GM21717 (cell line): ENCODE results near the gene MPL.
A peak's percentile ranks its signal among the peaks of the same experiment; 100 is the strongest.
"Not testable (repeated sequence)": the region's sequence is repeated elsewhere in the genome, so short reads cannot be mapped to it uniquely, and the experiment has no call there.

Experiments
- ATAC-seq: cut with Tn5 transposase; IDR thresholded peaks from one replicate; pipeline ENCODE4 v1.9.1; 2021; ENCODE audit warnings: mild to moderate bottlenecking, moderate library complexity; ENCODE audit not compliant: unreplicated experiment

The MPL gene

DNA sequence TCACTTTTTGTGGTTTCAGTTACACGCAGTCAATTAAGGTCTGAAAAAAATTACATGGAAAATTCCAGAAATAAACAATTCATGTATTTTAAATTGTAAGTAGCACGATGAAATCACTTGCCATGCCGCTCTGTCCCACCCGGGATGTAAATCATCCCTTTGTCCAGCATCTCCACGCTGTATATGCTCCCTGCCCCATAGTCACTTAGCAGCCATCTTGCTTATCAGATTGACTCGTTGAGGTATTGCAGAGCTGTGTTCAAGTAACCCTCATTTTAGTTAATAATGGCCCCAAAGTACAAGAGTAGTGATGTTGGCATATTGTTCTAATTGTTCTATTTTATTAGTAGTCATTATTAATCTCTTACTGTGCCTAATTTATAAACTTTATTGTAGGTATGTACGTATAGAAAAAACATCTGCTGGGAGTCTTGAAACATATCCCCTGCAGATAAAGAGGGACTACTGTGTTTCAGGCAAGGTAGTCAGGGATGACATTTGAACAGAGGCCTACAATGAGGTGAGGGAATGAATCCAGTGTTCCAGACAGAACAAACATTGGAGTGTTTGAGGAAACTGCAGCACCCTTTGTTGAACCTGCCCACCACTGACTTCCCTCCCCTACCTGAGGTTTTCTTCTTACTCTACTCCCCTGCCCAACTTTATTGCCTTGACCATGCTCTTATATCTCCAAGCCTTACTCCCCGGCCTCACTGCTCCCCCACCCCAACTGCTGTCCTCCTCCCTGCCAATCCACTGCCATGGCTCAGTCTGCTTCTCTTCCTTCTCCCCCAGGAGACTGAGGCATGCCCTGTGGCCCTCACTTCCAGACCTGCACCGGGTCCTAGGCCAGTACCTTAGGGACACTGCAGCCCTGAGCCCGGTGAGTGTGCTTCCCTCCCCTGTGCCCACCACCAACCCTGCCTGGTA lies 14.1 kb downstream of the MPL start:
- ATAC-seq, result no peak

DNA sequence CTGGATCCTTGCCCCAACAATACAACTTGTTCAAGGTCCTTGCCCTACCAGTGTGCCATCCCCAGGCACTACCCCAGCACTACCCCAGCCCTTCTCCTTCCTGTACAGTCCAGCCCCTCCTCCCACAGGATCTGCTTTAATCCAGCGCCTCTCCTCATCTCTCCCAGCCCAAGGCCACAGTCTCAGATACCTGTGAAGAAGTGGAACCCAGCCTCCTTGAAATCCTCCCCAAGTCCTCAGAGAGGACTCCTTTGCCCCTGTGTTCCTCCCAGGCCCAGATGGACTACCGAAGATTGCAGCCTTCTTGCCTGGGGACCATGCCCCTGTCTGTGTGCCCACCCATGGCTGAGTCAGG lies 14.7 kb downstream of the MPL start:
- ATAC-seq, result no peak

DNA sequence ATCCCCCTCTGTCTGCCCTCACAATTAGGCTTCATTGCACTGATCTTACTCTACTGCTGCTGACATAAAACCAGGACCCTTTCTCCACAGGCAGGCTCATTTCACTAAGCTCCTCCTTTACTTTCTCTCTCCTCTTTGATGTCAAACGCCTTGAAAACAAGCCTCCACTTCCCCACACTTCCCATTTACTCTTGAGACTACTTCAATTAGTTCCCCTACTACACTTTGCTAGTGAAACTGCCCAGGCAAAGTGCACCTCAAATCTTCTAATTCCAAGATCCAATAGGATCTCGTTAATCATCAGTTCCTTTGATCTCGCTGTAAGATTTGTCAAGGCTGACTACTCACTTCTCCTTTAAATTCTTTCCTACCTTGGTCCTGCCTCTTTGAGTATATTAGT lies 15.3 kb downstream of the MPL start:
- no peak for ATAC-seq

DNA sequence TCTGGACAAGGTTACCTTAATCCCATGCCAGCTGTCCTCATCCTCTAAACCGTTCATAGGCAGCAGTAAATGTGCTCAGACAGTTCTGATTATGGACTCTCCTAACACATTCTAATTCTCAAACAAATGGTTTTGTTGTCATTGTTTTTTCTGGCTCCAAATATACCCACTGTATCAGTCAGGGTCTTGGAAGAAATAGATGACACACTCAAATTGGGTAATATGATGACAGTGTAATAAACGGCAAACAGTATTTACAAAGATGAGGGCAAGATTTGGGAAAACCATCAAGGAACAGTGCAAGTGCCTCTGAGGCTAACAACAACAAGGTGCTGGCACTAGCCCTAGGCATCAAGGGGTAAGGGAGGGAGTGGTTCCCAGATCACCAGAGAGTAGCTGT lies 16.9 kb downstream of the MPL start:
- no peak for ATAC-seq

DNA sequence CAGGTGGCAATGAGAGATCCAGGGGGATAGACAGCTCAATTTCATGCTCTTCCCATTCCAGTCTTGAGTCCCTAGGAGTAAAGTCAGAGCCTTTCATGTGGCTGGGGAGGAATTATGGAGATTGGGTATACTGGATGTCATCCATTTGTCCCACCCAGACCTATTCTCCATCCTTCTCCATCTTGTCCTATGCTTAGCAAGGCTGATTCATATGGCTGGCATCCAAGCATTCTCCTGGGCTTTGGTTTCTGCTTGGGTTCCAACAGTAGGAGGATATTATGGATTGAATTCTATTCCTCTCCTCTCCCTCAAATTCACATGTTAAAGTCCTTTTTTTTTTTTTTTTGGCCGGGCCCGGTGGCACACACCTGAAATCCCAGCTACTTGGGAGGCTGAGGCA lies 17.3 kb downstream of the MPL start:
- ATAC-seq, result no peak

DNA sequence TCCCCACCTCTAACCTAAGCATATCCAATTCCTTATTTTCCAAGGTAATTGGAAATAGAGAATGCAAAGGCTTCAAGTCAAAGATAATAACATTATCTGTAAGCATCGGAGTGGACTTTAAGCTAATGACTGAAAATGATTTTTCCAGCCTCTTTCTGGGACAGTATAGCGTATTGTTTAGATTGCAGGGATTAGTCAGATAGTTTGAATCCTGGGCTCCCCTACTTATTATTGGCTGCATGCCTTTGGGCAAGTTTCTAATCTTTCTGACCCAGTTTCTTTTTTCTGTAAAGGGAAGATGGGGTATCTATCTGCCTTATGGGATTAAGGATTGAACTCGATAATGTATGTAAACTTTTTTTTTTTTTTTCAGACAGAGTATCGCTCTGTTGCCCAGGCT lies 19.6 kb downstream of the MPL start:
- no peak for ATAC-seq

DNA sequence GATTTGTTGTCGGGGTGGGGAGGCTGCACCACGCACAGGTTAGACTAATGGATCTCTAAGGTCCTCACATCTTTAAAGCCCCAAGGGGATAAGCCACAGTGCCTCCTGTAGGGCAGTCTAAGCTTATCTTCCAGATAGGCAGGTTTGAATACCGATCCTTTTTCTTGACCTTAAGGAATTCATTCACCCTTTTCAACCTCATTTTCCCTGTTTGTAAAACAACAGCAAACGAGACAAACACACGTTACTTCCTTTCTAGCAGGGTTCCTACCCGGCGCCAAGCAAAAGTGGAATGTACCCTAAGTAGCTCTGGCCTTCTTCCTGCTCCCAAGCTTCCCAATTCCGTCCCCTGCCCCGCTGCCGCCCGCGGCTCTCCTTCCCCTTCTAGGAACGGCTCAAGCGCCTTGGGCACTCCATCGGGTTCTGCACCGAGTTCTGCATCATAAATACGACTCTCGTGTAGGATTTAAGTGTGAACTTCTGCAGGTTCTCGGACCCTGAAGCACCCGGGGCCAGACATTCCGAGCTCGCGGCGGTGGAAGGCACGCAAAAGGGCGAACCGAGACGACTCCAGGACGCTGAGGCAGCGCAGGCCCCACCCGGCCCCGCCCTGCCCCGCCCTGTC lies 20.6 kb downstream of the MPL start:
- no peak for ATAC-seq

DNA sequence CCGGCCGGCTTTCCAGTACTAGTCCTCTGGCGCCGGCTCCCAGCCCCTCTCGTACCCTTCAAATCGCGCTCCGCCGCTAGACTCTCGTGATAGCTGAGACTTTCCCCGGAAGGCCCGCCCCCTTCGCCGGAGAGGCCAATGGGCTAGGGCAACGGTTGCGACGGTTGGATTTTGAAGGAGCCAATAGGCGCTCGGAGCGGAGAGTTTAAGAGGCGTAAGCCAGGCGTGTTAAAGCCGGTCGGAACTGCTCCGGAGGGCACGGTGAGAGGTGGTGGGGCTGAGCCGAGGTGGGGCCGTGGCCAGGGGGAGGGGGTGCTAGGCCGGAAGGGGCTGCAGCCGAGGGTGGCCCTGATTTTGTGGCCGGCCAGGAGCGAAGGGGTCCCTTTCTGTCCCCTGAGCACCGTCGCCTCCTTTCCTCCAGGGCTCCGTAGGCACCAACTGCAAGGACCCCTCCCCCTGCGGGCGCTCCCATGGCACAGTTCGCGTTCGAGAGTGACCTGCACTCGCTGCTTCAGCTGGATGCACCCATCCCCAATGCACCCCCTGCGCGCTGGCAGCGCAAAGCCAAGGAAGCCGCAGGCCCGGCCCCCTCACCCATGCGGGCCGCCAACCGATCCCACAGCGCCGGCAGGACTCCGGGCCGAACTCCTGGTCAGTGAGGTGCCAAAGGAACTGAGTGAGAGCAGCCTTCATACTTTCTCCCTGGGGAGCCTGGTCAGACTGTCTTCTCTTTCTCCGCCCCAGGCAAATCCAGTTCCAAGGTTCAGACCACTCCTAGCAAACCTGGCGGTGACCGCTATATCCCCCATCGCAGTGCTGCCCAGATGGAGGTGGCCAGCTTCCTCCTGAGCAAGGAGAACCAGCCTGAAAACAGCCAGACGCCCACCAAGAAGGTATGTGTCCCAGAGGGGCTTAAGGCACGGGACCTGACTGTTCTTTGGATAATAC lies 21.4 kb downstream of the MPL start, which contains the start of gene CDC20:
TSS of gene CDC20 (plus strand) at position 236 of the 948 bp plus-strand sequence. CDS start at position 471, 235 bp downstream.
- ATAC-seq, result peak; percentile 91

DNA sequence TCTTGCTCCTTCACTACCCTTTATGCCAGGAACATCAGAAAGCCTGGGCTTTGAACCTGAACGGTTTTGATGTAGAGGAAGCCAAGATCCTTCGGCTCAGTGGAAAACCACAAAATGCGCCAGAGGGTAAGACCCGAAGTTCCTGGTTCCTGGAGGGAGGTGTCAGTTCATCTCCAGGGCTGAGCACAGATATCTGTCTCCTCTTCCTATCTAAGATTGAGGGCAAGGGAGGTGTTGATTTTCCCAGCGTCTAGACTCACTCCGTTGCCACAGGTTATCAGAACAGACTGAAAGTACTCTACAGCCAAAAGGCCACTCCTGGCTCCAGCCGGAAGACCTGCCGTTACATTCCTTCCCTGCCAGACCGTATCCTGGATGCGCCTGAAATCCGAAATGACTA lies 22.1 kb downstream of the MPL start:
- no peak for ATAC-seq

DNA sequence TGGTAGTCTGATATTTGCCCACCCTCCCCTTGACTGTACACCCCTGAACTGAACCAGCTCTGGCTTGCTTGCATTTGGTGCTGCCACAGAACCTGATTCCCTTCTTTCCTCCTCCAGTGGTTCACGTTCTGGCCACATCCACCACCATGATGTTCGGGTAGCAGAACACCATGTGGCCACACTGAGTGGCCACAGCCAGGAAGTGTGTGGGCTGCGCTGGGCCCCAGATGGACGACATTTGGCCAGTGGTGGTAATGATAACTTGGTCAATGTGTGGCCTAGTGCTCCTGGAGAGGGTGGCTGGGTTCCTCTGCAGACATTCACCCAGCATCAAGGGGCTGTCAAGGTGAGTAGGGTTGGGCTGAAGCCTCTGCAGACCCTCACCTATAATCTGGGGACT lies 23.0 kb downstream of the MPL start:
- ATAC-seq, result no peak

DNA sequence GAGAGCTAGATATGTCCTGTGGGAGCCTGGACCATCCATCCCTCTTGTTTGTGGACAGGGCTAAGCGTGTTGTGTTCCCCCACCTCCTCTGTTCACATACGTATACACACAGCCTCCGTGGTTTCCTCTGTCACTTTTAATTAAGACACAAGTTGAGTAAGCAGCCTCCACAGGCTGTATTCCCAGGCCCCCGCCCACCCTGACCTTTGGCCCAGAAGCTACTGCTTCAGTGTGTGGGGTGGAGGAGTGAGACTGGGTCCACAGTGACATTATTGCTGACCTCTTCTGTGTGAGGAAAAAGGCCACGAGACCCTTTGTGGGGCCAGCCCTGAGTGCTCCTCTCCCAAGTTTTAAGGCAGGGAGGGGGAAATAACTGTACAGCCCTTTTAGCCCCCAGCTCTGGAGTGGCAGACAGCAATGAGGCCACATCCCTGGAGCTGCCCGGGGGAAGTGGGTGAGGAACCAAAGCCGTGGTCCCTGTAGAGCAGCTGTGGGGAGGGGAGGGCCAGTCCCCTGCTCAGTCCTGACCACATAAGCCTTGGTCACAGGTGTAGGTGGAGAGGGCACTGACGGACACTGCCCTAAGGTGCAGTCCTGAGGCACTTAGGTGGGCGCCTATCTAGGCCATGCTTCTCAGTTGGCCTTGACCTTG lies 25.8 kb downstream of the MPL start:
- ATAC-seq, result no peak

DNA sequence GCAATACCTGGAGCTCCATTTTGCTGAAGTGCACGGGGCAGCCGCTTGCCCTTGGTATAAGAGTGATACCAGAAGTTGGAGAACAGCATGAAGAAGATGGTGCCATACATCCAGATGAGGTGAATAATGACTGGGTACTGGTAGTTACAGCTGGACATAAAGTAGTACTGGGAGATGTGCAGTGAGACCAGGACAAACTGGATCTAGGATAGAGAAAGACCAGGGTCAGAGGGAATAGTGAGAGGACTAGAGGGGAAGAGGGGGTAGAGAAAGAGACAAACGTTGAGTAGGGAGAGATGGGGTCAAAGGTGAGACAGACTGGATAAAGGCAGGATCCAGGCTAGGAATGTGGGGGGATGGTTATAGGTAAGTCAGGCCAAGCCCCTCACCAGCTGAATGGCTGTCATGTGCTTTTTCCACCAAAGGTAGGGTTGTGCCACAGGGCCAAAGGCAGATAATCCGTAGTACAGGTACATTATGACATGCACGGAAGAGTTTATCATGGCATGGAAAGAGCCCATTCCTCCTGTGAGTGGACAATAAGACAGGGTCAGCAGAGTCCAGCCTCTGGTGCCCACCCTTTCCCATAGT lies 26.4 kb downstream of the MPL start:
- ATAC-seq, result no peak

DNA sequence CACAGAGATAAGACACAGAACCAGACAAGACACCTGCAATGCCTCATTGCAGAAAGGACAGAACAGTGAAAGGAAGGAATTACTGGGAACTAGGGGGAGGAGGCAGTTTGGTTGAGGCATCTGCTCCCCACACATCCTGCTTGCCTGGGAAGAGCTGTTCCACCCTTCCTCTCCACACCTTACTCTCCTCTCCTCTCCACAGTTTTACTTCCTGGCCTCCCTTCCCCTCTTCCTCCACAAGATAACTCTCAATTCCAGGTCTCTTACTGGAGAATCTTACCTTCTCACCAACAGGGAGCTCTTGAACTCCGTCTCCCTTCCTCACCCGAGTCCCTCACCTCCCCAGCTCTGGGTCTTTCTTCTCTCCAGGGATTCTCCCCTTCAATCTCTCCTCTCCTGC lies 28.1 kb downstream of the MPL start:
- ATAC-seq, result no peak

DNA sequence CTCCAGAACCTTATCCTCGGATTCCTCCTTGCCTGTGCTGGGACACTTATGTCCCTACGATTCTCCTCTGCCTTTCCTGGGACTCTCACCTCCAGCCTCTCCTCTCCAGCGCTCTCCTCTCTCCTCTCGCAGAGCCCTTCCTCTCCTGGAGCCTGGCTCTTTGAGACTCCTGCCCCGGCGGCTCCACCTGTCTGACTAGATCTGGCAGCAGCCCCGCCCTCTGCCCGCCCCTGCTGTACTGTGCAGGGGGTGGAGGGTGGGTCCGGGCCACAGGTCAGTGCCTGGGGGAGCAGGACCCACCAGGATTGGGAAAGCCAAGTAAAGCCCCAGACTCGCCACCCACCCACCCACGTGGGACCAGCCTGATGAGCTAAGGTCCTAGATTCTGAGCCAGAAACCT lies 28.6 kb downstream of the MPL start:
- ATAC-seq, result no peak

DNA sequence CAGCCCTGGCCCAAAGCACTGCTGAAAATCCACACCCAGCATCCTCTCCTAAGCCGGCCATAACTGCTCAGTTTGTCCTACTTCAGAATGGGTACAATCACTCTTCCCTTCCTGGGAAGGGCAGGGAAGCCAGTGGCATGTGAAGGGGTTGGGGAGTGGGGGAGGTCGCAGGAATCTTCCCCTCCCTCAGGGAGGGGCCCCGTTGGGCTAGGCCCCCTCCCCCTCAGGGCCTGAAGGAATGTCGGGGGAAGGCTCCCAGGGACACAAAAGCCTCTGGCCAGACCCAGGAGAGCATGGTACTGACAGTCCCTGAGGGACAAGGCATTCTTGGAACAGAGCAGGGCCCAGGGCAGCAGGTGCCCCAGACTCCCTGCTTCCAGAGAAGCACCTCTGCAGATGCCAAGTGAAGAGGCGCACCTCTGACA lies 29.0 kb downstream of the MPL start:
- no peak for ATAC-seq

DNA sequence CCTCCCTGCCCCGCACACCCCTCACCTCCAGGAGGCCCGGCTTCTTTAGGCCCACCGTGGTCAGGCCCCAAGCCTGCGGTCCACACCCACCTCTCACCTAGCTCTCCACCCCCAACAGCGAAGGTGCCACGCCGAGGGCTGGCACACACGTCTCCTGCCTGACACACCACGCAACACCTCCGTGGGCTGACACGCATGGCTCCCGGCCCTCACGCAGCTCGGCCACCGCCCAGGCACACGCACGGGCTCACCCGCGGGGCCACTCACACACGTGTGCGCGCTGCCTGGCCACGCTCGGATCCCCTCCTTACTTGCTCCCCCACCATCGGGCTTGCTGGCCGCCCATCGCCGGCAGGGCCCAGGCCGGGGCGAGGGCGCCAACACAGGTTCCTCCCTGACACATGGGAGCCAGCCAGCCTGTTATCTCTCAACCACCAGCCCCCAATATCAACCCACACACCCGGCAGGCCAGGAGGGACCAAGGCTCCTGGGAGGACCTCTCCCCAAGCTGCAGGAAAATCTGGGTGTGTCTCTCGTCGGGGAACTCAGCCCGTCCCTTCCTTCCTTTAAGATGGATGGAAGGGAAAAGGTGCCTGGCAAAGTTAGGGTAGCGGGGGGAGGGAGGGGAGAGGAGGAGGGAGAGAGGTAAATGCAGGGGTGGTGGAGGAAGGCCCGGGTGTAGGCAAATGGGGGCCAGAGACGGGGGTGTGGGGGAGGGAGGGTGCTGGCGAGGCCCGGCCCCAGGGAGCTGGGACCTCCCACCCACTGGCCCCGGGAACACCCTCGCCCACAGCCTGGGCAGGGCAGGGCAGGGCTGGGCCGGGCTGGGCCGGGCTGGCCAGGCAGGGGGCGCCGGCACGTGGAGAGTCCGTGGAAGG lies 29.6 kb downstream of the MPL start:
- ATAC-seq, result peak; percentile 42

DNA sequence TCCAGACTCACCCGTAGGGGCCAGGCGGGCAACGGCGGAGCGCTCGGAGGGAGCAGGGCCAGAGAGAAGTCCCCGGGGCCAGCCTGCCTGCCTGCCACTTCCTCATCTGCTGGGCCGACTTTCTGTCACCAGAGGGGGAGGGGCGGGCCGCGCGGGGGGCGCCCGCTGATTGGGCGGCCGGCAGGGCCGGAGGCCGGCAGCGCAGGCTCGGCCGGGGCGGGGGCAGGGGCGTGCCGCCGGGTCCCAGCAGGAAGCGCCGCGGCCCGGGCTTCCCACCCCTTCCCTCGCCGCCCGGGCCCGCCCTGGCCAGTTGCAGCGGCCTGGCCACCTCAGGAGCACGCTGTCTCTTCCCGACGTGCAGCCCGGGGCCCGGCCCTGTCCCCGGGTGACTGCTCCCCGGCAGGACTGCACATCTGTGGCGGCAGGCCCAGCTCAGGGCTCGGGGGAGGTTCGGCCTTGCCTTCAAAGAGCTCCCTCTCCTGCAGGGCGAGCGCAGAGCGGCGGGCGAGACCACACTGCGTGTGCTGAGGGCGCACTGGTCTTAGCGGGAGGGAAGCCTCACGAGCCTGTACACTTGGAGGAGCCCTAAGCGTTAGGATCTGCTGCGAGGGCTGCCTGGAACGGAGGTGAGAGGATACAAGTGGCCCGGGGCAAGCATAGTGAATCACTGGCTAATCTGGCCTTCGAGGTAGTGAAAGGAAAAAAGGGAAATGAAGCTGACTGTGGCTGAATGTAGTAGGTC lies 30.5 kb downstream of the MPL start, which contains the start of gene ELOVL1:
TSS of gene ELOVL1 (minus strand) at position 108 of the 742 bp plus-strand sequence. CDS start 2,402 bp downstream, outside the sequence.
- peak; percentile 68 for ATAC-seq

DNA sequence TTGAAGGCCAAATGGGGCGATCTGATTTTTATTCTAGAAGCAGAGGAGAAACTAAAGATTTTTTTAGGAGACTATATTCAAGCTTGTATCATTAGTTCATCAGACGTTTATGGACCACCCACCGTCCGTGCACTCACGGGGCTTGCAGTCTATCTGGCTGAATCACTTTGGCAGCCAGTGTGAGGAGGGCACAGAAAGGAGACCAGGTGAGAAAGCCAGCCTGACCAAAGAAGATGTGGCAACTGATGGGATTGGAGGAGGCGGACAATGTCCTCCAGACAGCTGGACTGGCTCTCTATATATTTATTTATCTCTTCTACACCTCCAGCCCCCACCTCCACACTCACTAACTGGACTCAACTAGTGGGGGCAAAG lies 31.0 kb downstream of the MPL start:
- ATAC-seq, result no peak

DNA sequence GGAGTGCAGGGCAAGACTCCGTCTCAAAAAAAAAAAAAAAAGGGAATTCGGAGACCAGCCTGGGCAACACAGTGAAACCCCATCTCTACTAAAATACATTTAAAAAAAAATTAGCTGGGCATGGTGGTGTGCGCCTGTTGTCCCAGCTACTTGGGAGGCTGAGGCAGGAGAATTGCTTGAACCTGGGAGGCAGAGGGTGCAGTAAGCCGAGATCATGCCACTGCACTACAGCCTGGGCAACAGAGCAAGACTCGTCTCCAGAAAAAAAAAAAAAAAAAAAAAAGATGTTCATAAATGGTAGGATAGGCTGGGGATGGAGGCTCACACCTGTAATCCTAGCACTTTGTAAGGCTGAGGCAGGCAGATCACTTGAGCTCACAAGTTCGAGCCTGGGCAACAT lies 32.2 kb downstream of the MPL start:
- ATAC-seq, result not testable (repeated sequence)
